Measurements from ENCODE around the gene PUDP. TPM values are rescaled to one million over a fixed set of nuclear protein-coding genes. Genes with fewer than 3 reads are reported as not detected.

PUDP gene
- 10 to 100 TPM; 14.8 to 17.6 TPM for total RNA-seq

DNA sequence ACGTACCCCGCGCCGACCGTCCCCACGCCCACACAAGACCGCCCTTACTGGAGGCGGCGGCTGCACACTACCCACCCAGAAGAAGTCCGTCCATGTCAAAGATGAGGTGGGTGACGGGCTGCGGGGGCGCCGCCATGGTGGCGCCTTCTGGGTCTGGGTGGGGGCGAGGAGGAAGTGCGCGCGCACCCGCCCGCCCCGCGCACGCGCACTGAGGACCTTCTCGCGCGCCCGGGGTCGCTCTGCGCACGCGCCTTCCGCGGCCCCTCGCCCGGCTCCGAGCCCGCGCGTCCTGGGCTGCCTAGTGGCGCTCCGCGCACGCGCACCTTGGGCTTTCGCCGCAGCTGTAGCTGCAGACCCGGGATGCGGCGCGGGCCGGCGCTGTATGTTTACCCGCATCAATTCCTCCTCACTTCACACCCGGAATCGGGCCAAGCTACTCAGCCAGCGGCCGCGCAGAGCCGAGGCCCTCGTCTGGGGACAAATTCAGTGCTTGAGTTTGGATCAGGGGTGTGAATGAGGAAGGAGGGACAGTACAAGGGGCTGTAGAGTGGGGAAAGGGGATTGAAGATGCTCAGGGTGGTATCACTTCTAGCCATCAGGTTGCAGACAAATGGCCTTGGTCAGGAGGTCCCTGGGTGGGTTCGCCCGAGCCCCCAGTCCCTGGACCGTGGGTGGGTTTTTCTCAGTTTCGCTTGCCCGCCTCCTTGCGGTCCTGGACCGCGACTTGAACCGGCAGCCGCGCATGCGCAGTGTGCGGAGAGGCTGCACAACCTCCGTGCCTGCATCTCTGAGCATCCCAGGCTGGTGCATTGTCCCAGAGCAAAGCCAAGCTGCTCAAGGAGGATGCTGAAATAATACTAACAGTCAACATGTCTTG, at the start of gene PUDP:
Gene PUDP (minus strand): TSS at position 176 of the 877 bp plus-strand sequence. CDS start 40 bp downstream, at position 136.
- 1% methylated on average over 27 of the region's 76 CpGs for WGBS
- H3K4me3 ChIP-seq: peak within 1 kb of the TSS; percentile 53 to 55
- DNase-seq (ENCODE audit: low spot score): peak; percentile 71

DNA sequence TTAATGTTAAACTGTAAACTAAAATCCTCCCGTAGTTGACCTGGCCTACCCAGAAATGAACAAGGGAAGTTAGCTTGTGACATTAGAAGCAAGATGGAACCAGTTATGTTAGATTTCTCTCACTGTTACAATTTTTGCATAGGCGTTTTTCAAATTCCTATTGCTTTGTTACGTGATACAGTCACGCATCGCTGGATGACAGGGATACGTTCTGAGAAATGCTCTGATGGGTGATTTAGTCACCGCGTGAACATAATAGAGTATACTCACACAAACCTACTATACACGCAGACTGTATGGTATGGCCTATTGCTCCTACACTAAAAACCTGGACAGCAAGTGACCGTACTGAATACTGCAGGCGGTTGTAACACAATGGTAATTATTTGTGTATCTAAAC, 46.7 kb upstream of the PUDP start:
- Histone ChIP-seq H3K27me3 (replicated peaks; ENCODE audit: insufficient read depth) (no peaks in the 10 kb centered on the region), H3K36me3 (no peaks in the 10 kb centered on the region), H3K9me3 (no peaks in the 10 kb centered on the region), H3K4me3 (no peak overlapping the region), H3K4me1 (replicated peaks) (no peaks in the 10 kb centered on the region), H3K27ac (no peak overlapping the region)
- WGBS: 94% methylated on average over 11 of the region's 11 CpGs
- TF ChIP-seq POLR2A (IDR thresholded peaks at IDR 0.05) (no peak), POLR2AphosphoS5 (IDR thresholded peaks at IDR 0.05) (no peak)
- TF ChIP-seq, protein P1, sequence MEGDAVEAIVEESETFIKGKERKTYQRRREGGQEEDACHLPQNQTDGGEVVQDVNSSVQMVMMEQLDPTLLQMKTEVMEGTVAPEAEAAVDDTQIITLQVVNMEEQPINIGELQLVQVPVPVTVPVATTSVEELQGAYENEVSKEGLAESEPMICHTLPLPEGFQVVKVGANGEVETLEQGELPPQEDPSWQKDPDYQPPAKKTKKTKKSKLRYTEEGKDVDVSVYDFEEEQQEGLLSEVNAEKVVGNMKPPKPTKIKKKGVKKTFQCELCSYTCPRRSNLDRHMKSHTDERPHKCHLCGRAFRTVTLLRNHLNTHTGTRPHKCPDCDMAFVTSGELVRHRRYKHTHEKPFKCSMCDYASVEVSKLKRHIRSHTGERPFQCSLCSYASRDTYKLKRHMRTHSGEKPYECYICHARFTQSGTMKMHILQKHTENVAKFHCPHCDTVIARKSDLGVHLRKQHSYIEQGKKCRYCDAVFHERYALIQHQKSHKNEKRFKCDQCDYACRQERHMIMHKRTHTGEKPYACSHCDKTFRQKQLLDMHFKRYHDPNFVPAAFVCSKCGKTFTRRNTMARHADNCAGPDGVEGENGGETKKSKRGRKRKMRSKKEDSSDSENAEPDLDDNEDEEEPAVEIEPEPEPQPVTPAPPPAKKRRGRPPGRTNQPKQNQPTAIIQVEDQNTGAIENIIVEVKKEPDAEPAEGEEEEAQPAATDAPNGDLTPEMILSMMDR (IDR thresholded peaks at IDR 0.05): no peak
- intact Hi-C loops (cut with DNase I): no loop called here
- no peak for DNase-seq (ENCODE audit: low spot score)

More for the DNA sequence above, at the start of gene PUDP:
- H3K27me3 ChIP-seq (replicated peaks; ENCODE audit: insufficient read depth): no peaks in the 10 kb centered on the region
- H3K9me3 ChIP-seq: no peaks in the 10 kb centered on the region
- intact Hi-C loops (cut with DNase I): no loop called here
- H3K27ac ChIP-seq: peak within 1 kb of the TSS; percentile 75 to 78
- TF ChIP-seq POLR2AphosphoS5 (IDR thresholded peaks at IDR 0.05): no peak
- TF ChIP-seq POLR2A (IDR thresholded peaks at IDR 0.05): peak; percentile 49
- TF ChIP-seq, protein P1 (IDR thresholded peaks at IDR 0.05): peak in 2 of 4 experiments; percentile 38 to 52
- H3K36me3 ChIP-seq: no peaks in the 10 kb centered on the region
- no peaks in the 10 kb centered on the region for H3K4me1 ChIP-seq (replicated peaks)

DNA sequence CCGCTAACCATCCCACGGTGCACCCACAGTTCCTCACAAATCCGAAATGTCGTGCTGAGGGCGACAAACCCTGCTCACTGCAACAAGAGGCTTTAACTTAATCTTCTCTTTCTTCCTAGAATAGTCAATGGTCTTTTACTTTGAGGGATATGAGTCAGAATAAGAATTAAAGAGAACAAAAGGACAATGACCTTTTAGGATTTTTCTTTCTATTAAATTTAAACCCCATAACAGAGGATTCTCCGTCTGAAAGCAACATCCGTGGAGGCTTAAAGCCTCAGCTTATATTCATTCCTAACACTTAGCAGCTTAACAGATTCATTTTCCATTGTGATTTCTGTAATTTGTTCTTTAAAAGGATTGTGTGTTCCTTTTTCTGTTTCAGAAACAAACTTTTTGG, 44.9 kb upstream of the PUDP start:
- WGBS: 97% methylated on average over 7 of the region's 7 CpGs
- no peaks in the 10 kb centered on the region for H3K27me3 ChIP-seq (replicated peaks; ENCODE audit: insufficient read depth)

DNA sequence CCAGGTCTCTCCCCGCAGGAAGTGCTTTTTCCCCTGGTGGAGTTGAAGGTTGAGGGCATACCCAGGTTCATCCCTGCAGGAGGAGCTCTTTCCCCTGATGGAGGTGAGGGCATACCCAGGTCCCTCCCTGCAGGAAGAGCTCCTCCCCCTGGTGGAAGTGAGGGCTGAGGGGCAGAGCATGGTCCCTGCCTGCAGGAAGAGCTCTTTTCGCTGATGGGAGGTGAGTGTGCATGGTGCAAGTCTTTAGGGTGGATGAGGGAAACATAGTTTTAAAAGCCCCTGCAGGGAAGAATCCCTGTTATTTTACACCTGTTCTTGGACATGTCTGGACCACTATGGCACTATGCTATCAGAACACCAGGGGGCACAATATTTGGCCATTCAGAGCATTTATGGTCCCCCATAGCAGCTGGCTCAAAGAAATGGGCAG, 43.7 kb upstream of the PUDP start:
- 100% methylated on average over 1 of the region's 2 CpGs for WGBS
- Histone ChIP-seq H3K4me1 (replicated peaks) (no peaks in the 10 kb centered on the region), H3K36me3 (no peaks in the 10 kb centered on the region), H3K9me3 (no peaks in the 10 kb centered on the region), H3K27ac (no peak overlapping the region), H3K27me3 (replicated peaks; ENCODE audit: insufficient read depth) (no peaks in the 10 kb centered on the region), H3K4me3 (no peak overlapping the region)
- TF ChIP-seq, protein P1 (IDR thresholded peaks at IDR 0.05): no peak
- TF ChIP-seq POLR2AphosphoS5 (IDR thresholded peaks at IDR 0.05): no peak
- no peak for TF ChIP-seq POLR2A (IDR thresholded peaks at IDR 0.05)
- no peak for DNase-seq (ENCODE audit: low spot score)
- intact Hi-C loops (cut with DNase I): no loop called here

More for the DNA sequence above, 44.9 kb upstream of the PUDP start:
- Histone ChIP-seq H3K9me3 (no peaks in the 10 kb centered on the region), H3K4me3 (no peak overlapping the region), H3K27ac (no peak overlapping the region), H3K4me1 (replicated peaks) (no peaks in the 10 kb centered on the region), H3K36me3 (no peaks in the 10 kb centered on the region)
- TF ChIP-seq POLR2AphosphoS5 (IDR thresholded peaks at IDR 0.05) (no peak), POLR2A (IDR thresholded peaks at IDR 0.05) (no peak)
- TF ChIP-seq, protein P1 (IDR thresholded peaks at IDR 0.05): no peak
- intact Hi-C loops (cut with DNase I): no loop called here
- DNase-seq (ENCODE audit: low spot score): no peak
